H9 (cell line): ENCODE data around the gene UPK3A. TPM values are rescaled to one million over a fixed set of nuclear protein-coding genes. Genes with fewer than 3 reads are reported as not detected.

Experiments
- DNase-seq: peaks from one replicate; pipeline ENCODE4 v3.0.0-alpha.2; 2017
- H2AFZ ChIP-seq: one replicate; pipeline ENCODE4 v1.6.1; 2013; ENCODE audit warnings: mild to moderate bottlenecking, low read length, control low read depth, moderate library complexity
- H2AK5ac ChIP-seq: 2 replicates; pipeline ENCODE4 v1.6.1; 2013; ENCODE audit warnings: low read length, control low read depth, mixed read lengths; ENCODE audit not compliant: insufficient read length
- H2BK120ac ChIP-seq: one replicate; pipeline ENCODE4 v1.6.1; 2013; ENCODE audit warnings: low read depth, mild to moderate bottlenecking, low read length, control low read depth, inconsistent platforms; ENCODE audit not compliant: poor library complexity, severe bottlenecking
- H2BK12ac ChIP-seq: 2 replicates; pipeline ENCODE4 v1.6.1; 2013; ENCODE audit warnings: low read length, control low read depth, mixed read lengths, low read depth; ENCODE audit not compliant: insufficient read length
- H2BK15ac ChIP-seq: 2 replicates; pipeline ENCODE4 v1.6.1; 2013; ENCODE audit warnings: low read depth, low read length, control low read depth
- H2BK20ac ChIP-seq: one replicate; pipeline ENCODE4 v1.6.1; 2013; ENCODE audit warnings: low read depth, mild to moderate bottlenecking, low read length, control low read depth, inconsistent platforms; ENCODE audit not compliant: poor library complexity, severe bottlenecking
- H2BK5ac ChIP-seq: 2 replicates; pipeline ENCODE4 v1.6.1; 2013; ENCODE audit warnings: low read length, control low read depth, mixed read lengths; ENCODE audit not compliant: insufficient read length
- H3K14ac ChIP-seq: 2 replicates; pipeline ENCODE4 v1.6.1; 2013; ENCODE audit warnings: low read length, control low read depth; ENCODE audit not compliant: insufficient read depth
- H3K18ac ChIP-seq: 2 replicates; pipeline ENCODE4 v1.6.1; 2013; ENCODE audit warnings: low read depth, mild to moderate bottlenecking, mixed read lengths, low read length, control low read depth; ENCODE audit not compliant: insufficient read length
- H3K23ac ChIP-seq: 2 replicates; pipeline ENCODE4 v1.6.1; 2013; ENCODE audit warnings: low read length, control low read depth, mixed read lengths, low read depth; ENCODE audit not compliant: insufficient read length
- H3K23me2 ChIP-seq: 2 replicates; pipeline ENCODE4 v1.6.1; 2013; ENCODE audit warnings: low read depth, mild to moderate bottlenecking, mixed read lengths, low read length, control low read depth; ENCODE audit not compliant: insufficient read length, poor library complexity, severe bottlenecking
- H3K27ac ChIP-seq: 2 replicates; pipeline ENCODE4 v1.5.1; 2013; ENCODE audit warnings: low read length, control low read depth, mixed read lengths, low read depth; ENCODE audit not compliant: insufficient read length
- H3K27me3 ChIP-seq: 2 replicates; pipeline ENCODE4 v1.6.1; 2013; ENCODE audit warnings: low read length, control low read depth, inconsistent platforms; ENCODE audit not compliant: insufficient read depth
- H3K4ac ChIP-seq: 2 replicates; pipeline ENCODE4 v1.6.1; 2013; ENCODE audit warnings: low read depth, mild to moderate bottlenecking, control low read depth, inconsistent platforms, low read length, moderate library complexity
- H3K4me1 ChIP-seq: 2 replicates; pipeline ENCODE4 v1.6.1; 2013; ENCODE audit warnings: low read length, control low read depth, inconsistent platforms; ENCODE audit not compliant: insufficient read depth
- H3K4me2 ChIP-seq: 2 replicates; pipeline ENCODE4 v1.6.1; 2013; ENCODE audit warnings: low read length, control low read depth, mixed read lengths; ENCODE audit not compliant: insufficient read length, insufficient read depth
- H3K56ac ChIP-seq: 2 replicates; pipeline ENCODE4 v1.6.1; 2013; ENCODE audit warnings: low read depth, mild to moderate bottlenecking, mixed read lengths, low read length, control low read depth; ENCODE audit not compliant: insufficient read length
- H3K79me1 ChIP-seq: 2 replicates; pipeline ENCODE4 v1.6.1; 2013; ENCODE audit warnings: low read depth, mild to moderate bottlenecking, moderate library complexity, low read length, control low read depth, inconsistent platforms; ENCODE audit not compliant: insufficient read depth, poor library complexity, severe bottlenecking
- H3K79me2 ChIP-seq: 2 replicates; pipeline ENCODE4 v1.6.1; 2013; ENCODE audit warnings: low read length, control low read depth, inconsistent platforms; ENCODE audit not compliant: insufficient read depth
- H3K9ac ChIP-seq: 2 replicates; pipeline ENCODE4 v1.6.1; 2013; ENCODE audit warnings: low read length, control low read depth, mixed read lengths; ENCODE audit not compliant: insufficient read length; ENCODE audit errors: extremely low read depth
- H3K9me3 ChIP-seq: one replicate; pipeline ENCODE4 v1.6.1; 2013; ENCODE audit warnings: low read depth, low read length, inconsistent platforms; ENCODE audit not compliant: control insufficient read depth
- H3T11ph ChIP-seq: one replicate; pipeline ENCODE4 v1.6.1; 2013; ENCODE audit warnings: mild to moderate bottlenecking, low read length, control low read depth, inconsistent platforms
- H4K20me1 ChIP-seq: one replicate; pipeline ENCODE4 v1.6.1; 2013; ENCODE audit not compliant: control insufficient read depth, insufficient read length, insufficient read depth
- H4K5ac ChIP-seq: 2 replicates; pipeline ENCODE4 v1.6.1; 2013; ENCODE audit warnings: low read depth, mild to moderate bottlenecking, mixed read lengths, low read length, control low read depth; ENCODE audit not compliant: insufficient read length
- H4K8ac ChIP-seq: replicated peaks from 2 replicates; pipeline ENCODE4 v1.6.1; 2013; ENCODE audit warnings: low read length, control low read depth, mixed read lengths, low read depth; ENCODE audit not compliant: insufficient read length
- H4K91ac ChIP-seq: 2 replicates; pipeline ENCODE4 v1.6.1; 2013; ENCODE audit warnings: low read depth, mild to moderate bottlenecking, moderate library complexity, mixed read lengths, low read length, control low read depth; ENCODE audit not compliant: insufficient read length
- H3K27ac Mint-ChIP-seq, 3 experiments: 2 replicates in 2 of 3; 3 replicates in 1 of 3; pipeline ENCODE4 v1.8.0; 2020 to 2021; ENCODE audit warnings: mixed read lengths in 3 of 3, mild to moderate bottlenecking in 1 of 3, moderate library complexity in 1 of 3
- H3K27me3 Mint-ChIP-seq: 2 replicates; pipeline ENCODE4 v1.8.0; 2021; ENCODE audit warnings: low read depth, mild to moderate bottlenecking, moderate library complexity, mixed read lengths
- H3K36me3 Mint-ChIP-seq, 3 experiments: 2 replicates in 2 of 3; 3 replicates in 1 of 3; pipeline ENCODE4 v1.8.0; 2020 to 2021; ENCODE audit warnings: low read depth in 3 of 3, mixed read lengths in 3 of 3; ENCODE audit not compliant: insufficient read depth in 1 of 3
- H3K4me1 Mint-ChIP-seq, 2 experiments: 2 replicates each; pipeline ENCODE4 v1.8.0; 2020; ENCODE audit warnings: mixed read lengths in 2 of 2
- H3K4me3 Mint-ChIP-seq, 2 experiments: 2 replicates in 1 of 2; 3 replicates in 1 of 2; pipeline ENCODE4 v1.8.0; 2020 to 2021; ENCODE audit warnings: mild to moderate bottlenecking in 2 of 2, mixed read lengths in 2 of 2, moderate library complexity in 1 of 2
- H3K9me3 Mint-ChIP-seq, 2 experiments: 2 replicates in 1 of 2; 3 replicates in 1 of 2; pipeline ENCODE4 v1.8.0; 2020; ENCODE audit warnings: mild to moderate bottlenecking in 2 of 2, mixed read lengths in 2 of 2, moderate library complexity in 1 of 2
- WGBS: extraction: QIAGEN DNeasy Blood & Tissue Kit; methylation state at CpG from one replicate; pipeline ENCODE4 v1.1.7; 2013; ENCODE audit warnings: missing lambda C conversion rate, low lambda C conversion rate, mixed read lengths; ENCODE audit not compliant: insufficient read length; ENCODE audit errors: extremely low coverage; 5-methylcytosine and 5-hydroxymethylcytosine counted together
- total RNA-seq: library from RNA; stranded (reverse); gene quantifications from 2 replicates; pipeline ENCODE4 v1.2.1, GENCODE V29; 2021
- TF ChIP-seq, protein P1 (sequence below): fragments of 200-600 bp; sonication (generic); conservative IDR thresholded peaks from 3 replicates; pipeline ENCODE4 v1.8.0; 2021; ENCODE audit warnings: antibody characterized with exemption, mild to moderate bottlenecking

The UPK3A gene
- total RNA-seq, 1 experiment from 2014 or later = not detected

- no peak within 1 kb of the TSS for H3K9ac ChIP-seq
- peak; percentile 90 for DNase-seq
These were observed 43.7 kb upstream of the UPK3A start, which contains the start of gene KIAA0930 for GRCh38 chr22:45240810-45241631. TSS of gene KIAA0930 (minus strand) at chr22:45240894. CDS start at chr22:45240703, 191 bp downstream.

More at GRCh38 chr22:45240810-45241631, 43.7 kb upstream of the UPK3A start, which contains the start of gene KIAA0930:
- Histone ChIP-seq H2AK5ac (no peak within 1 kb of the TSS), H3K4ac (no peak within 1 kb of the TSS), H2BK120ac (no peak within 1 kb of the TSS), H3K23me2 (peaks cover 11% of the 10 kb centered on the region), H3K4me1 (no peaks in the 10 kb centered on the region), H4K91ac (no peak within 1 kb of the TSS), H2BK5ac (no peak within 1 kb of the TSS), H3K23ac (no peak within 1 kb of the TSS), H3K4me2 (peak within 1 kb of the TSS; percentile 58), H4K20me1 (no peaks in the 10 kb centered on the region), H3K79me1 (no peaks in the 10 kb centered on the region), H2AFZ (no peak within 1 kb of the TSS), H3K79me2 (no peaks in the 10 kb centered on the region; the same call in 1 of the 2 replicates), H2BK15ac (no peak within 1 kb of the TSS), H3T11ph (no peak within 1 kb of the TSS), H3K9me3 (no peaks in the 10 kb centered on the region), H2BK20ac (no peak within 1 kb of the TSS), H2BK12ac (no peak within 1 kb of the TSS), H3K14ac (no peak within 1 kb of the TSS; the same call in 1 of the 2 replicates), H4K5ac (no peak within 1 kb of the TSS), H3K18ac (no peak within 1 kb of the TSS), H3K56ac (no peak within 1 kb of the TSS), H3K27ac (no peak within 1 kb of the TSS), H3K27me3 (no peaks in the 10 kb centered on the region), H4K8ac (no peak within 1 kb of the TSS)
- H3K4me1 Mint-ChIP-seq = peaks cover 26 to 38% of the 10 kb centered on the region in 2 experiments
- peak within 1 kb of the TSS in 1 of 3 experiments; percentile 87; a peak in 3 of 7 replicates for H3K27ac Mint-ChIP-seq
- H3K9me3 Mint-ChIP-seq = no peaks in the 10 kb centered on the region; a peak in 1 of 5 replicates
- WGBS = no CpG with 5 or more reads among the region's 66 CpGs
- peaks cover 16% of the 10 kb centered on the region for H3K27me3 Mint-ChIP-seq
- peaks cover 10 to 13% (median 10%) of the 10 kb centered on the region in 3 experiments; a peak in 5 of 7 replicates for H3K36me3 Mint-ChIP-seq
- H3K4me3 Mint-ChIP-seq = peak within 1 kb of the TSS; percentile 79 to 95
- TF ChIP-seq, protein P1, sequence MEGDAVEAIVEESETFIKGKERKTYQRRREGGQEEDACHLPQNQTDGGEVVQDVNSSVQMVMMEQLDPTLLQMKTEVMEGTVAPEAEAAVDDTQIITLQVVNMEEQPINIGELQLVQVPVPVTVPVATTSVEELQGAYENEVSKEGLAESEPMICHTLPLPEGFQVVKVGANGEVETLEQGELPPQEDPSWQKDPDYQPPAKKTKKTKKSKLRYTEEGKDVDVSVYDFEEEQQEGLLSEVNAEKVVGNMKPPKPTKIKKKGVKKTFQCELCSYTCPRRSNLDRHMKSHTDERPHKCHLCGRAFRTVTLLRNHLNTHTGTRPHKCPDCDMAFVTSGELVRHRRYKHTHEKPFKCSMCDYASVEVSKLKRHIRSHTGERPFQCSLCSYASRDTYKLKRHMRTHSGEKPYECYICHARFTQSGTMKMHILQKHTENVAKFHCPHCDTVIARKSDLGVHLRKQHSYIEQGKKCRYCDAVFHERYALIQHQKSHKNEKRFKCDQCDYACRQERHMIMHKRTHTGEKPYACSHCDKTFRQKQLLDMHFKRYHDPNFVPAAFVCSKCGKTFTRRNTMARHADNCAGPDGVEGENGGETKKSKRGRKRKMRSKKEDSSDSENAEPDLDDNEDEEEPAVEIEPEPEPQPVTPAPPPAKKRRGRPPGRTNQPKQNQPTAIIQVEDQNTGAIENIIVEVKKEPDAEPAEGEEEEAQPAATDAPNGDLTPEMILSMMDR = no peak
